K562 (cell line): ENCODE results near the gene HAND2. TPM values are rescaled to one million over a fixed set of nuclear protein-coding genes. Genes with fewer than 3 reads are reported as not detected.

Source experiments
- ATAC-seq: fragments of 200-7000 bp; cut with Tn5 transposase; 3 replicates; pipeline ENCODE4 v1.9.1; 2020; ENCODE audit warnings: moderate library complexity
- BruUV-seq: library from RNA; stranded (reverse); fragments of 400-500 nt; replicated peaks from 2 replicates; lab custom pipeline; 2021; lab: Mats Ljungman, UMichigan
- CTCF ChIA-PET: fragments of 300-600 bp; formaldehyde crosslinking; extraction: SDS; loops from one replicate; lab custom pipeline; 2021; ENCODE audit warnings: low intra/inter-chr PET ratio; lab: Yijun Ruan, JAX
- POLR2A ChIA-PET: fragments of 300-600, 350-650 bp; sonication (Branson Sonifier 250); formaldehyde crosslinking; extraction: SDS; loops from one replicate; lab custom pipeline; 2021; ENCODE audit warnings: antibody characterized with exemption, inconsistent platforms; lab: Yijun Ruan, JAX
- DNase-seq, 4 experiments: peaks; one replicate each; pipeline versions ENCODE4 v3.0.0 to v3.0.0-alpha.2; 2011 to 2018; ENCODE audit warnings: low spot score in 3 of 4, mixed read lengths in 3 of 4; ENCODE audit errors: extremely low read depth in 1 of 4
- FAIRE-seq: peaks from 2 replicates; lab custom pipeline; 2011; peaks lifted over from hg19 to GRCh38; lab: Jason Lieb, UNC
- H2AFZ ChIP-seq: 2 replicates; pipeline ENCODE4 v1.6.0; 2011; ENCODE audit warnings: low read depth, low read length, control low read depth, inconsistent platforms
- H3K27ac ChIP-seq: fragments of 200-600 bp; 3 replicates; pipeline ENCODE4 v1.8.0; 2011; ENCODE audit warnings: low read depth, mild to moderate bottlenecking, control low read depth, inconsistent platforms, low read length, moderate library complexity, mixed read lengths; ENCODE audit errors: extremely low read depth
- H3K27me3 ChIP-seq, 2 experiments: fragments of 300-600 bp in 1 of 2; 2 replicates in 1 of 2; 3 replicates in 1 of 2; pipeline versions ENCODE4 v1.6.0 to v1.8.0; 2011; ENCODE audit warnings: inconsistent platforms in 2 of 2, low read length in 2 of 2, mild to moderate bottlenecking in 1 of 2, mixed read lengths in 1 of 2, moderate library complexity in 1 of 2; ENCODE audit not compliant: control insufficient read depth in 2 of 2, insufficient read depth in 2 of 2
- H3K36me3 ChIP-seq: fragments of 300-600 bp; 3 replicates; pipeline ENCODE4 v1.8.0; 2011; ENCODE audit warnings: mild to moderate bottlenecking, low read length, inconsistent platforms; ENCODE audit not compliant: control insufficient read depth, insufficient read depth
- H3K4me1 ChIP-seq, 2 experiments: fragments of 200-600 bp in 1 of 2; replicated peaks in 1 of 2; 2 replicates in 1 of 2; 3 replicates in 1 of 2; pipeline versions ENCODE4 v1.5.1 to v1.8.0; 2011; ENCODE audit warnings: inconsistent platforms in 2 of 2, low read length in 2 of 2, mild to moderate bottlenecking in 1 of 2, mixed read lengths in 1 of 2, moderate library complexity in 1 of 2; ENCODE audit not compliant: control insufficient read depth in 2 of 2, insufficient read depth in 2 of 2
- H3K4me2 ChIP-seq: 2 replicates; pipeline ENCODE4 v1.6.1; 2011; ENCODE audit warnings: low read length, control low read depth, inconsistent platforms, mixed read lengths; ENCODE audit not compliant: insufficient read depth
- H3K4me3 ChIP-seq: fragments of 200-600 bp; sonication (generic), shearing (Covaris generic); 2 replicates; pipeline ENCODE4 v1.5.1; 2016; ENCODE audit warnings: control low read depth, inconsistent platforms
- H3K79me2 ChIP-seq: fragments of 200-600 bp; 3 replicates; pipeline ENCODE4 v1.8.0; 2011; ENCODE audit warnings: low read length, inconsistent platforms; ENCODE audit not compliant: control insufficient read depth, insufficient read depth
- H3K9ac ChIP-seq, 2 experiments: 2 replicates each; pipeline versions ENCODE4 v1.6.0 to v1.6.1; 2011; ENCODE audit warnings: low read depth in 2 of 2, low read length in 2 of 2, control low read depth in 1 of 2, inconsistent platforms in 1 of 2, mild to moderate bottlenecking in 1 of 2, mixed read lengths in 1 of 2; ENCODE audit not compliant: insufficient read depth in 1 of 2
- H3K9me1 ChIP-seq: one replicate; pipeline ENCODE4 v1.6.0; 2011; ENCODE audit warnings: inconsistent platforms, mild to moderate bottlenecking, low read length, moderate library complexity; ENCODE audit not compliant: control insufficient read depth, insufficient read depth
- H3K9me3 ChIP-seq: replicated peaks from 2 replicates; pipeline ENCODE4 v1.5.1; 2011; ENCODE audit warnings: low read depth, low read length, inconsistent platforms; ENCODE audit not compliant: control insufficient read depth, insufficient read depth
- H4K20me1 ChIP-seq: replicated peaks from 2 replicates; pipeline ENCODE4 v1.6.1; 2011; ENCODE audit warnings: low read length, inconsistent platforms, mixed read lengths; ENCODE audit not compliant: control insufficient read depth, insufficient read depth
- MECOM ChIP-seq: fragments of 250-450 bp; sonication (Bioruptor Pico); IDR thresholded peaks from 2 replicates; pipeline ENCODE4 v1.8.0; 2022; ENCODE audit warnings: inconsistent platforms
- REST ChIP-seq, 2 experiments: fragments of 450-650 bp; formaldehyde crosslinking in 1 of 2; IDR thresholded peaks; 2 replicates each; pipeline versions ENCODE4 v1.4.0 to v1.6.1; 2014 to 2020; ENCODE audit warnings: mild to moderate bottlenecking in 2 of 2, borderline replicate concordance in 1 of 2, low read depth in 1 of 2
- WGBS: fragments of 100-300 bp; shearing (Covaris generic); methylation state at CpG from one replicate; pipeline ENCODE4 v1.1.6; 2016; ENCODE audit warnings: low coverage, mixed read lengths; ENCODE audit not compliant: insufficient coverage; ENCODE audit errors: missing lambda C conversion rate; 5-methylcytosine and 5-hydroxymethylcytosine counted together
- in situ Hi-C: fragments of 300-500 bp; cut with MboI; formaldehyde crosslinking; loops from 4 replicates; pipeline ENCODE4 v1.15.0; 2018; ENCODE audit warnings: inconsistent platforms, mixed read lengths
- intact Hi-C: fragments of 100-400 bp; cut with micrococcal nuclease; formaldehyde crosslinking; loops from 2 replicates; pipeline ENCODE4 v1.14.2; 2022
- polyA plus RNA-seq, 8 experiments: library from polyadenylated mRNA; depleted of rRNA in 4 of 8; stranded (reverse) in 5 of 8; unstranded in 3 of 8; fragments of >200 nt; fragmentation: Nextera tagmentation in 2 of 8; fragmentation: Illumina TruSeq in 1 of 8; extraction: Ambion mirVana in 2 of 8; extraction: Trizol in 1 of 8; gene quantifications; 2 replicates each; pipeline versions ENCODE4 v1.2.1 to v1.2.3, GENCODE V29; 2011 to 2014; ENCODE audit warnings: inconsistent platforms in 1 of 8, missing spikeins in 1 of 8
- total RNA-seq, 7 experiments: library from RNA; depleted of rRNA in 6 of 7; stranded (reverse); fragments of >200 nt in 6 of 7; fragmentation: Illumina TruSeq in 2 of 7; extraction: Trizol in 2 of 7; gene quantifications; 2 replicates each; pipeline versions ENCODE4 v1.2.1 to v1.2.3, GENCODE V29; 2011 to 2021; ENCODE audit warnings: low replicate concordance in 1 of 7

HAND2 gene
- total and polyA plus RNA-seq, 9 of the 15 experiments (the other 6 are each of a cell fraction or from before 2014, with no cell fraction given): 1.7 to 12.8 (median 4.9) TPM

DNA sequence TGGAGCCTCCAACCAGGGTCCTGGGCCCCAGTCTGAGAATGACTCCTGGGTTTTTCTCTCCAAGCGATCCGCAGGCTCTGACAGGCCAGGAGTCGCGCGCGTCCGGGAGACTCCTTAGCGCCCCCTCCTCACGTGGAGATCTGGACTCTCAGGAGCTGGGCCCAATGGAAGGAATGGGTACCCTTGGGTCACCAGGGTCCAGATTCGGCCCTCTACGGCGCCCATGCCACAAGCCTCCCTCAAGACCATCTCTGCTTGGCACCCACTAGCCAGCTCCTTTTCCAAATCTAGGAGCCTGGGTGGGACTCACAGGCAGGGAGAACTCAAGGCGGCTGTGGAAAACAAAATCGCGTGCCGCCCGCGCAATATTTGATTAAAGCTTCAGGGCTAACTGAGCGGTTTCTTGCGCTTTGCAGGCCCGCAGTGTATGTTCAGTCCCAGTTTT lies 7.1 kb downstream of the HAND2 start:
- Histone ChIP-seq H3K4me2 (peak overlapping the region; percentile 10; the same call in 1 of the 2 replicates), H3K36me3 (no peaks in the 10 kb centered on the region), H3K79me2 (peaks cover 25% of the 10 kb centered on the region), H3K27me3 (no peaks in the 10 kb centered on the region; a peak in 1 of 5 replicates), H3K4me3 (peak overlapping the region; percentile 21; the same call in 1 of the 2 replicates), H2AFZ (peak overlapping the region; percentile 77; the same call in 1 of the 2 replicates), H3K27ac (peak overlapping the region; percentile 76), H3K4me1 (peaks cover 0 to 34% of the 10 kb centered on the region in 2 experiments; a peak in 4 of 5 replicates), H4K20me1 (no peaks in the 10 kb centered on the region), H3K9ac (no peak overlapping the region; a peak in 2 of 4 replicates), H3K9me3 (peaks cover 3% of the 10 kb centered on the region), H3K9me1 (no peaks in the 10 kb centered on the region)
- CTCF ChIA-PET: no interaction called here
- BruUV-seq: no TSS peak
- in situ Hi-C loops: loop anchor here (25.0 kb wide), 1 partner anchor 464 kb away; no protein-coding TSS in a partner anchor
- intact Hi-C loops: no loop called here
- no peak for FAIRE-seq
- peak; percentile 2; the same call in 2 of the 3 replicates for ATAC-seq
- DNase-seq: no peak
- POLR2A ChIA-PET: interaction anchor here (1.1 kb wide), 1 partner anchor 24 kb away, joined by 3 read pairs; no protein-coding TSS in a partner anchor
- TF ChIP-seq REST (IDR thresholded peaks at IDR 0.05; ENCODE audit: borderline replicate concordance): no peak
- TF ChIP-seq REST (CRISPR knock-in tag; IDR thresholded peaks at IDR 0.05; ENCODE audit: low read depth): no peak
- TF ChIP-seq MECOM (CRISPR knock-in tag): no peak
- 72% methylated on average over 14 of the region's 21 CpGs for WGBS
